ENCODE measurements around the gene ELL2.
"Not testable (repeated sequence)": the region's sequence is repeated elsewhere in the genome, so short reads cannot be mapped to it uniquely, and the experiment has no call there.

The ELL2 gene

DNA sequence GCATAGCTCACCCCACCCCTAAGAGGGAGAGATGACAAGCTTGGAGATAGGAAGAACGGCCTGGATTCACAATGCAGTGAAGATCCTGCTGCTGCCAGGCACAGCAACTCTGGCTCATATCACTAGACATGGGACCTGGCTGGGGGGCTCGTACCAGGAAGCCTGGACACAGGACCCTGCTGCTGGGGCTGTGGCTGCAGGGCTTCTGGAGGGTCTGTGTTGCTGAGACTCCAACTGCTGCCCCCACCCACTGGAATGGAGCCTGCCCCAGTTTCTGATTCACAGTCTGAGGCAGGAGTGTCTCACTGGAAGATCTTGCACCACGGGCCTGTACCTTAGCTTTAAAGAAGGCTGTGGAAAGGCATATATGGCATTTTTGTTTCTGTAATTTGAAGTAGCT, 108.2 kb downstream of the ELL2 start:
- no peak for DNase-seq

DNA sequence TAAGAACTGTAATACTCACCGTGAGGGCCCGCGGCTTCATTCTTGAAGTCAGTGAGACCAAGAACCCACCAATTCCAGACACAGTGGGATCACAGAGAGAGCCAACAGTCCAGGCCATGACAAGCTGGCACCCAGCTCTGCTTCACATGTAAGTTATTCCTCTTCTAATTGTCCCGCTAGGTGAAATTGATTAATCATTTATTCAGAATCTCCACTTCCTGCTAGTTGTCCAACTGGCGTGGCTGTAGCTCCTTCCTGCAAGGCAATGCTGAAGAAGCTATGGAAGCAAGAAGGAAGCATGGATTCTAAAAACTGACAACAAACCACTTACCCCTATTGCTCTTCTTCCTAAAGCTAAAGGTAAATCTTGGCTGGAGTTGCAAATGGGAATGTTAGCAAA, 109.1 kb downstream of the ELL2 start:
- DNase-seq = no peak

DNA sequence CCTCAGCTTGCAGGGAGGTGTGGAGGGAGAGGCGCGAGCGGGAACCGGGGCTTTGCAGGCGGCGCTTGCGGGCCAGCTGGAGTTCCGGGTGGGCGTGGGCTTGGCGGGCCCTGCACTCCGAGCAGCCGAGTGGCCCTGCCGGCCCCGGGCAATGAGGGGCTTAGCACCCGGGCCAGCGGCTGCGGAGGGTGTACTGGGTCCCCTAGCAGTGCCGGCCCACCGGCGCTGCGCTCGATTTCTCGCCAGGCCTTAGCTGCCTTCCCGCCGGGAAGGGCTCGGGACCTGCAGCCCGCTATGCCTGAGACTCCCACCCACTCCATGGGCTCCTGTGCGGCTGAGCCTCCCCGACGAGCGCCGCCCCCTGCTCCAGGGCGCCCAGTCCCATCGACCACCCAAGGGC, 110.5 kb downstream of the ELL2 start:
- DNase-seq = not testable (repeated sequence)

DNA sequence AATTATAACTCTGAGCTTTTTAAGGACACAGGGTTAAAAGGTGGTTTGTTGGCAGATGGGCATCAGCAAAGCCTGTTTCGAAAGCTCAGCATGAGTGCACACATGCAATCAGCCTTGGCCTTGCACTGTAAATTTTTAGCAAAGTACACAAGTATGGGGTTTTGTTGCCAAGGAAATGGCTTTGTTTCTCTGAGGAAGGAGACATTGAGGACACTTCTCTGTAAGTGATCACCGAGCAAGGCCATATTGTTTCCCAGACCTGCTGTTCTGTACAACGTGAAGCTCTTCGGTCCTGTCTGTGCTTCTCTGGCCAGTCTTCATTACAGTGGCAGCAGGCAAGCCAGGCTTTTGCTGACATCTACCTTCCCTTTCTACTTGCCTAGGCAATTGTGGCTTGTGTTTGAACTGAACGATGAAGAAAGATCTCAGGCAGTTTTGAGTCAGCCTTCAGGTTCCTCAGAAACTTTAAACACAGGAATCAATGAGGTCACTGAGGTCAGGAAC, 111.2 kb downstream of the ELL2 start:
- DNase-seq = no peak

DNA sequence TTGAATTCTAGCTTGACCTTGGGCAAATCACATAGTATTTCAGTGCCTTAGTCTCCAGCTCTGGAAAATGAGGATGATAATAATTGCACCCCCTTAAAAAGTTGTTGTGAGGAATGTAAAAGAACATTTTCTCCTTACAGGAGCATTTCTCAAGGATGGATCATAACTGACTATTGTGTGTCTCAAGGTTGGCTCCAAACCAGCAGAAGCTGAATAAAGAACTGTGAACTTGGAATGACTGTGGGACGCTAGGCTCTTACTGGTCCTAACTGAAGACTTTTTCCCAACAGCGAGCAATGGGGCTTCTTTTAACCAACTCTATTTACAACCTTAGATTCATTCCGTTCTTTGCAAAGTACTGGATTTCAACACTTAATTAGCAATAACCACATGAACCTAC, 113.0 kb downstream of the ELL2 start:
- no peak for DNase-seq

DNA sequence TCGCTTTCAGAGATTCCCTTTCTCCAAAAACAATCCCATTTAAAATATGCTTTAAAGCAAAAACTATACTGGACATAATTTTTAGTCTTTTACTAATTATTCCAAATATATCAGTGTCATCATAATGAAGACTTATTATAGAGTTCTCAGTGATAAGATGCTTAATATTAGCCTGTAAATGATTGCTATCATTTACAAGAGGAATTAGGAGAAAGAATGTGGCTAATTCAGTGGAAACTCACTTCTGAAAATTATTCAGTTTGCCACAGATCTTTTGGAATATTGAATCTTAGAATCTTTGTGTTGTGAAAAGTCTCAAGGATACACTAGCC, 114.4 kb downstream of the ELL2 start:
- DNase-seq = no peak

DNA sequence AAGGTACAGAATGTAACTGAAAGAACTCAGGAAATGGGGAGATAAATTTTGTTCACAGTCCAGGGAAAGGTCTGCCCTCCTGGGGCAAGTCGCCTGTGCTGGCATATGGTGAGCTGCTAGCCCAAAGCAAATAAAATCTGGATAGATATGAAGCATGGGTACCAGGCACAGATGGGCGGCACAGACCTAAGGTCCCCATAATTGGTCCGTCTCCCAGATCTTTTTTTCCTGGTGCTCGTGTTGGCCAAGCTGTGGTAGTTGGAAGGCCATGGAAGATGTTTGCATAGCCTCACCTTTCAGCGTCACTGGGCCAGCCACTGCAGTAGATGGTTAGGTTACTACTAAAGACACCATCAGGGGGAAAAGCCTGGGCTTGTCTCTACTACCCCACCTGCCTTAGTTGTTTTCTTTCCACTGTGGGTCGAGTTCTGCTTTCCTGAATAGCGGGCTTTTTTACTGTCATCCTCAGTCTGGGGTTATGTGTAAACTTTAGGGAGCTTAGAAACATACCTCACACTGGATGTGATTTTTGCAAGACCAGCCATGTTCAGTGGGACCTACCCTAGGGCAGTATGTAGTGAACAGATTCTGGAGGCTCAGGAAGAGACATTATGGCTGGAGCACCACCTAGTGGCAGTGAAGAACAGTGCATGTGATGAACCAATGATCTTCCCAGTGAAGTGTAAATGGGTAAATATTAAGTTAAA, 114.9 kb downstream of the ELL2 start:
- no peak for DNase-seq

DNA sequence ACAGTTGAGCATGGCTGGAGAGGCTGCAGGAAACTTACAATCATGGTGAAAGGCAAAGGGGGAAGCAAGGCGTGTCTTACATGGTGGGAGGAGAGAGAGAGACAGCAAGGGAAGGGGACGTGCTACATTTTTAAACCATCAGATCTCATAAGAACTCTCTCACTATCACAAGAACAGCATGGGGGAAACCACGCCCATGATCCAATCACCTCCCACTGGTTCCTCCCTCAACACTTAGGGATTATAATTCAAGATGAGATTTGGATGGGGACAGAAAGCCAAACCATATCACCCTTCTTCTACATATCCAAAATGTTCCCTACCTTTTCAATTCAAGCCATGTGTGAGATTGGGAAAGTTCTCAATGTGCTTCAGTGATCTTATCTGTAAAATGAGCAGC, 116.3 kb downstream of the ELL2 start:
- DNase-seq = no peak

DNA sequence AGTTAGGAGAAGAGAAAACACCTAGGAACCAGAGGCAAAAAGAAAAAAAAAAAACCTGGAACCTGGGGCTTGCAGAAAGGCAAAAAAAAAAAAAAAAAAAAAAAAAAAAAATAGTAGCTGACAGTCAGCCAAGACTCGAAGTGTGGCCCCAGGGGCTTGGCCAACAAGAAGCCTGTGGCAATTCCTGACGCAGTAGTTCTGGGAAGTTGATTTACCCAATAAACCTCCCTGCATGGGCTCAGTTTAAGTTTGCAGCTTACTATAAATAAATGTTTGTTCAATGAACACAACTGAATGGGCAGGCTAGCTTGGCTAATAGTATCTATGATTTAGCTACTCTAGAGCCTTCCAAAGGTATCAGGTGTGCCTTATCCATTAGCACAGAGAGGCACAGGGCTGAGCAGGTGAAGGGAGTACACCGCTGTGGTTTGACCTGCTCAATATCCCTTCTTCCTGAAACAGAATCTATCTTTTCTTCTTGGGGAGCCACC, 117.9 kb downstream of the ELL2 start:
- DNase-seq = peak; percentile 10

DNA sequence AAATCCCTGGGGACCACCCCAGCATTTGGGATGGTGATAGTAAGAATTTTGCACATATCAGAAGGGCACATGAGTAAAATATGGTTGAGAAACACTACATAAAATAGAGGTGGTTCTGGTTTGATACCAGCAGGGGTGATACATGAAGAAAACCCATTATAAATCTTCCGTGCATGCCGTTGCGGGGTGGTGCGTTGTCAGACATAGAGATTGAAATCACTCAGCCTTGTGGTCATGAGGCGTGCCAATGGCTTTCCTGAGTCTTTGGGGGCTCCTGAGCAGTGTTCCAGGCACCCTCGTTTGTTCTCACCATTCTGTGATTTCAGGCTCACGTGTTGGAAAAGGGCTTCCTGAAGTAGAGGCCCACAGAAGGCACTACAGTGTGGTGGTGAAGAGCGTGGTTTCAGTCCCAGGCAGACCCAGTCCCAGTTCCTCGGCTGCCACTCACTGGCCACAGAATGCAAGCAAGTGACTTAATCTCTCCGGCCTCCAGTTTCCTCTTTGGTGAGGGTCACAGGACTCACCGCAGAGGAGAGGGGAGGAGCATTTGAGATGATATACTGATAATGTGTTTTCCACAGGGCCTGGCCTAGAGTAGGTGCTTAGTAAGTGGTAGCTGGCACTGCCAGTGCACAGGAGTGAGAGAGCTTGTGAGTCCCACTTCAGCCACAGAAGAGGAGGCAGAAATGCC, 118.7 kb downstream of the ELL2 start:
- no peak for DNase-seq

DNA sequence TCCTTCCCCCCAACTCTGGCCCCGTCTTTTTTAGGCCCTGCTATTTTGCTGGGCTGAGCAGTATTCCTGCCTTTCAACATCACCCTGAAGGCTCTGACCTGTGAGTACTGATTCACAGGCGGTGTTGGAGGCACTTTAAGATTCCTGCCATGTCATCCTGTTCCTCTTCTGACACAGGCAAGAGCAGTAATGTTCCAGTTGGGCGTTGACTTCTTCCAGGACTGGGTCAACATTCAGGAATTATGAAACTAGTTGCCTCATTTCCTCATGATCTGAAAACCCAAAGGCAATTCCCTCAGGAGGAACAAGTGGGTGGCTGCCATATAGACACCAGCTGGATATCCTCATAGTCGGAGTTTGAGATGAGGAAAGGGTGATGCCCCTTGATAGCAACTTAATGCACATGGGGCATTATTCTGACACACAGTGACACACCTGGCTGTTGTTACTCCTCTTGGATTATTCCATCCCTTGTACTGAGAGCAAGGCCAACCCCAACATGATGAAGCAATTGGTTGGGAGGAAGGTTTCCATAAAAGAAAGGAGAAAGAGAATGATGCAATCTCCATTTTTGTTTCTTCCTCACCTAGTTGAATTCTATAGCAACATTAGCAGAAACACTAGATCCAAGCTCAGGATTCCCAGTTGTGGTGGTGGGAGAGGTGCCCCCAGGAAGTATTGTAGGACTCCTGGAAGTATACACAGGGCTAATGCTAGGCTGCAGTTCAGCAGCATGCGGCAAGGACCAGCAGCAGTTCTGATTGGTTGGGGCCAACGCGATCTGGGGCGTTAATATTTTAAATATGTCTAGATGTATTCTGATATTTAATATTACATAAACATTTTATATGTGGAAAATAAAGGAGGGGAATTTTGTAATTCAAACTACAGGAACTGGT, 119.5 kb downstream of the ELL2 start:
- DNase-seq = no peak

DNA sequence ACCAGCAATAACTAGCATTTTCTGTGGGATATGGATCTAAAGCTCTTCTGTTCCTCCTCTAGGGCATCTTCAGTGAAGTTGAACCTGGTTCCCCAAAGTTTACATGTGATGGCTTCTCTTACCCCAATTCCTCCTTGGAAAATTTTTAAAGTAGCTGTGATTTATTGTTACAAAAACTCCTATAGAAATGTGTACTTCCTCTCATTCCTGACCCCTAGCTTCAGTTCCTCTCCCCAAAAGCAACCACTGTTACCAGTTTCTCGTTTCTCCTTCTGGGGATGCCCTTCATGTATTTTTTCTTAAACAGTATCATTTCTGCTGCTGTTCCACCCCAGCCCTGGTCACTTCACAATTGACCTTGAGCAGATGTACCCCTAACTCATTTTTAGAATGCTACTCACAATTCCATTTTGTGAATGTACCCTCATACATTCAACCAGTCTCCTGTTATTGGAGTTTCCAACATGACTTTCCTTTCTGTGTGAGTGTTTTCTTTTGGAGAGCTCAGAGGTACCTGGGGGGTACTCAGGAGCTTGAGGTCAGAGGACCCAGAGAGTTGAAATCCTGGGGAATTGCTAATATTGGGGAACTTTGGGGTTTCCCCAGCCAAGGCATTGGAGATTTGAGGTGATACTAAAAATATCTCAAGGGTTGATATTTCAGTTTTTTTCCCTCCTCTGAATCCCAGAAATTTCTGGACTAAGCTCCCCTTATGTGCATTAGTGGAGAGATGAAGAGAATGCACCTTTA, 120.5 kb downstream of the ELL2 start:
- no peak for DNase-seq

DNA sequence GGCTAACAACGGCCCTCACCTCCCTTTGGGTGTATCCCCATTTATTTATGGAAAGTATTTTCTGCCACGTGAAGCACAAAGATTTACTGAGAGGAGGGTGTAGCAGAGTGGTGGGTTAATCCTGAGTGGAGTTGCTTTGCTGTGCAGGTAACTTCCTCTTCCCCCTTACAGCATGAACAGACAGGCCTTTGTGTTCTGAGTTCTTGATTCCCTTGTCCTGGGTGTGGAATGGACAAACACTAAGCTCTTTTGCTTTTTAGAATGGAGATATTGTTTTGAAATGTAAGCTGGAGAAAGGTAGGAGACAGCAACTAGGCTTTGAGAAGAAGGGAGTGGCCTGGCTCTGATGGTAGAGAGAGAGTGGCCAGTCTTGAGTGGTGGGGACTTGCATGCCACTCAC, 122.0 kb downstream of the ELL2 start:
- DNase-seq = no peak

DNA sequence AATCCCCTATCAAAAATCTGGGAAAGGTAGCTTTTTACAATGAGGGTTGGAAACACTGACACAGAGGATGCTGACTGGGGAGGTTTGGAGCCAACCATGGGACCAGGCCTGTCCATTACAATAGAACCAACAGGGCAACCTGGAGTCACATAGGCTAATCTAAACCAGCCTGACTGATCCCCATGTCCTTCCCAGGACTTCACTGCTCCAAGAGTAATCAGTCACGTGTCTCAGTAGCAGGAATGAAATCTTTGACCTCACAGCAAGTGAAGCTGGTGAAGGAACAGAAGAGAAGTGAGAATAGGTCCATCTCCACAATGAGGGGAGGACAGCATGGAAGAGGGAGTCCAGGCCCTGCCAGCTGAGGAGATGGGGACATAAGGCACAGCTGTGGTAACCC, 123.1 kb downstream of the ELL2 start:
- no peak for DNase-seq

DNA sequence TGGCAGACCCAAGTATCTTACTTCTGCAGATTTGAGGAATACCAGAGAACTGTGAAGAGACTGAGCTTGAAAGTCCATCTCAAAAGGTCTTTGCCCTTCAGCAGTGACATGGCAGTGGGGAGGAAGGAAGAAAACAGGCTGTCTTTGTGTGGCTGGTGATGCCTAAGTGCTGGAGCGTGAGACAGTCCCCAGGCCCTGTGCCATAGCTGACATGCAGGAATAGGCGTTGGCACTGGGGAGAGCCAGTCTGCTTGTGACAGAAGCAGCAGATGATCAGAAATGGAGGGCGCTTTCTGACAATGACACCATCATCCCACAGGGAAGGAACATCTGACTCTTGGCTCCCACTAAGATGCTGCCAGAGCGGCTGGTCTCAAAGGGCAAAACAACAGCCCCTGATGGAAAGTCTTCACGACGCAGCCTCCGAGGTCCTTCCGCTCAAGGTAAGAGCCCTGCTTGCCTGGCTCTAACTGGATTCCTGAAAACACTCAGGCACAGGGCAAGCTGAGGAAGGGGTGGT, 123.6 kb downstream of the ELL2 start:
- DNase-seq = no peak

DNA sequence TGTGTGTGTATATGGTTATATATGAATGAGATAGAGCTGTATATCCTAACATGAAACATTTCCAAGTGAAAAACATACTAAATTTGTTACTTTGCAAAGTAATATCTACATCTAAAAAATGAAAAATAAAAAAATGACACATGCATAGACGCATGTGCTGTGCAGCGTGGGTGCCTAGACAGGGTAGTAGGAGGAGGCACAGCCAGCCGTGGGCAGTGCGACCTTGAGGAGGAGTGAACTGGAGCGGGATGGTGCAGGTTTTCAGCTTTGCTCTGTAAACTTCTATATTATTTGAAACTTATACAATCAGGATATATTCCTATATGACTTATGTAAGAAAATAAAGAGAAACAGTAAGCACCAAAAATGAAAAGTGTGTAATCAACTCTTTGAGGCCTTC, 124.2 kb downstream of the ELL2 start:
- no peak for DNase-seq

DNA sequence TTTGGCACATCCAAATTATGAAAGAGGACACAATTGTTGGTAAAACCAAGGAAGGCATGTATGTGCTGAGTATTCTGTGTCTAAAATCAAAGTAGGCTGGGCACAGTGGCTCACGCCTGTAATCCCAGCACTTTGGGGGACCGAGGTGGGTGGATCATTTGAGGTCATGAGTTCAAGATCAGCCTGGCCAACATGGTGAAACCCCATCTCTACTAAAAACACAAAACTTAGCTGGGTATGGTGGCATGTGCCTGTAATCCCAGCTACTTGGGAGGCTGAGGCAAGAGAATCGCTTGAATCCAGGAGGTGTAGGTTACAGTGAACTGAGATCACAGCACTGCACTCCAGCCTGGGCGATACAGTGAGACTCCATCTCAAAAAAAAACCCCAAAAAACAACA, 124.7 kb downstream of the ELL2 start:
- not testable (repeated sequence) for DNase-seq

DNA sequence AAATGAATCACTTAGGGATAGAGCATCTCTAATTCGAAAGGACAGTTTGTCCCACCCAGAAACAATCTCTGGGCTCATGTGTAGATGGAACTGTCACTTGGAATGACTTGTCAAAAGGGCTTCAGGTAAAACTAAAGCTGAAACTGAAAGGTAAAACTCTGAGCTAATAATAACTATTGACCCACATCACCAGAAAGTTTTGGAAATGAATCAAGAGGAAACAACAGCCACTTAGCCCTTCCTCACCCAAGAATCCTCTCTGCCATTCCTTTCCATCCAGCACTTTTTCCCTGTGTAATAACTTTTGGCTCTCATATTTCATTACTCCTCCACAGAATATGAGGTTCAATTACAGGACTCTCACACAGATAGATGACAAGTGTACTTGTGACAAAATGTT, 125.1 kb downstream of the ELL2 start:
- no peak for DNase-seq

DNA sequence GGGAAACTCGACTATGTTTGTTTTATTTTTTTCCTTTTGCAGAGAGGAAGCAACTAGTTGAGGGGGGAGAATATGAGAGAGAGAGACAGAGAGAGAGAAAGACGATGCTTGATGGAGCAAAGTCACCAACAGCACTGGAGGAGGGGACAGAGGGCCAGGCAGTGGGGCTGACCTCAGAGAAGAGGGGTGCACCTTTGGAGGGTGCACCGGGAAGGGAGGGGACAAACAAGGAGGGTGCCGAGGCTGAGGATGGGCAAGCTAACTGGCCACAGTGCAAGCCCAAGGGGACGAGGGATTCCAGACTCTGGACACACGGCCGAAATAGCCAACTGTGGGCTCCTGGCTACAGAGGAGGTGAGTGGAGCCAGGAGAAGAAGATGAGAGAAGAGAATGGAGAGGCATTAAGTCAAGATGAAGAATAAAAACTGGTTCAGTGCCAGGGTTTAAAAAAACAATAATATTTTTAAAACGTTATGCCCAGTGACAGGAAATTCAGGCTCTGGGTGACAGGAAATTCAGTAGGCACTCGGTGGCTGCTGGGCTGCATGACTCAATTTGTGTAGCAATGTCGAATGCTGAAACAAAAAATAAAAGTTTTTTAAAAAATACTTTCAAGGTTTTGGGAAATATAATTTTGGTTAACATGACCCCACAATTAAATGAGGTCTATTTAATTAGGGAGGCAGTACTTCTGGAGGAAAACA, 125.8 kb downstream of the ELL2 start:
- no peak for DNase-seq

Measured in NCI-H2171 (cell line).